HEK293T (cell line): ENCODE data around the gene LRPAP1.
"Not testable (repeated sequence)": the region's sequence is repeated elsewhere in the genome, so short reads cannot be mapped to it uniquely, and the experiment has no call there.

Experiments
- BHLHE40 ChIP-seq: fragments of 450-650 bp; IDR thresholded peaks from 2 replicates; pipeline ENCODE4 v1.6.1; 2016; ENCODE audit warnings: mild to moderate bottlenecking, moderate library complexity, borderline replicate concordance
- CTBP1 ChIP-seq: fragments of 450-650 bp; IDR thresholded peaks from 2 replicates; pipeline ENCODE4 v1.6.1; 2016; ENCODE audit warnings: borderline replicate concordance
- ELF4 ChIP-seq: fragments of 450-650 bp; IDR thresholded peaks from 2 replicates; pipeline ENCODE4 v1.6.1; 2017; ENCODE audit warnings: antibody characterized with exemption
- FOXM1 ChIP-seq: fragments of 450-650 bp; IDR thresholded peaks from 2 replicates; pipeline ENCODE4 v1.6.1; 2017; ENCODE audit warnings: mild to moderate bottlenecking, borderline replicate concordance
- HDGF ChIP-seq: fragments of 450-650 bp; IDR thresholded peaks from 2 replicates; pipeline ENCODE4 v1.6.1; 2017; ENCODE audit warnings: antibody characterized with exemption, borderline replicate concordance
- L3MBTL2 ChIP-seq: fragments of 450-650 bp; conservative IDR thresholded peaks from 2 replicates; pipeline ENCODE4 v1.6.1; 2016; ENCODE audit warnings: mild to moderate bottlenecking
- PKNOX1 ChIP-seq: fragments of 450-650 bp; IDR thresholded peaks from 2 replicates; pipeline ENCODE4 v1.6.1; 2016
- SP1 ChIP-seq: fragments of 450-650 bp; IDR thresholded peaks from 2 replicates; pipeline ENCODE4 v1.6.1; 2017
- TARDBP ChIP-seq: fragments of 450-650 bp; IDR thresholded peaks from 2 replicates; pipeline ENCODE4 v1.6.1; 2016
- ZNF384 ChIP-seq: fragments of 450-650 bp; IDR thresholded peaks from 2 replicates; pipeline ENCODE4 v1.6.1; 2016

- TF ChIP-seq HDGF, BHLHE40, ZNF384, CTBP1, L3MBTL2, FOXM1, ELF4, TARDBP, SP1, PKNOX1: not testable (repeated sequence)
Observed at GRCh38 chr4:3557088-3557492, 24.9 kb upstream of the LRPAP1 start.
